T1000 (cell line): ENCODE measurements around the gene TSPAN5.

Experiments used
- DNase-seq: peaks from one replicate; lab custom pipeline; 2025; ENCODE audit warnings: mixed read lengths; lab: John Stamatoyannopoulos, UW

TSPAN5 gene

DNA sequence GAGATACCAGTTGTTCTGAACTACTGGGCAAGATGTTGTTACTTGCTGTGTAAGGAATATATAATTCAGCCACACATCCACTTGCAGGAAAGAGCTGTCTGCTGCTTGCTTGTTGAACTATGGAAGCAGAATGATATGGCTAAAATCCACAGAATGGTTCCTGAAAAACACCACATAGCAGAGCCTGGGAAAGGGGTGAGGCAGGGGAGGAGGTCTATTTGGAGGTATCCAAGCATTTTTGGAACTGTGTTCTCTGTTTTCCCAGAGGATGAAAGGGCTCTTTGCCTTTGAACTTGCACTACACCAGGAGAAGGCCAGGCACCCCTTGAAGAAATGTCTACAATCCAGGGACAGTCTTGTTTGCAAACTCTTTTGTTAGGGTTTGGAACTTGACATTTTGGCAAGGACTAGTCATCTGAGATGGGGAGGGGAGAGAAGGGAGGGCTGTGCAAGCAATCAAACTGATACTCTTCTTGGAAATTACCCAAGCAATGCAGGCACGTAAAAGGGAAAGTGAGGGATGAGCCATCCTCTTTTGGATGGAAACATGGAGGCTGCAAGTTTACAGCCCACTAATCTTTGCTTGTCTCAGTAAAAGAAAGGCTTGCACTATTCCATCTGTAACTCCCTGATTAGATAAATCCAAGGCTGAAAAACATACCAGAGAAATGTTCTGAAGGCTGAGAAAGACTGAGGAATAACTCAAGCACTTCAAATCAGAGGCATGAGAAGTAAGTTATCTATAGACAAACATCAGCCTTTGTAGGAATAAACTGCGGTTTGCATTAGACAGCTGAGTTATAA lies 141.0 kb downstream of the TSPAN5 start:
- DNase-seq: no peak

DNA sequence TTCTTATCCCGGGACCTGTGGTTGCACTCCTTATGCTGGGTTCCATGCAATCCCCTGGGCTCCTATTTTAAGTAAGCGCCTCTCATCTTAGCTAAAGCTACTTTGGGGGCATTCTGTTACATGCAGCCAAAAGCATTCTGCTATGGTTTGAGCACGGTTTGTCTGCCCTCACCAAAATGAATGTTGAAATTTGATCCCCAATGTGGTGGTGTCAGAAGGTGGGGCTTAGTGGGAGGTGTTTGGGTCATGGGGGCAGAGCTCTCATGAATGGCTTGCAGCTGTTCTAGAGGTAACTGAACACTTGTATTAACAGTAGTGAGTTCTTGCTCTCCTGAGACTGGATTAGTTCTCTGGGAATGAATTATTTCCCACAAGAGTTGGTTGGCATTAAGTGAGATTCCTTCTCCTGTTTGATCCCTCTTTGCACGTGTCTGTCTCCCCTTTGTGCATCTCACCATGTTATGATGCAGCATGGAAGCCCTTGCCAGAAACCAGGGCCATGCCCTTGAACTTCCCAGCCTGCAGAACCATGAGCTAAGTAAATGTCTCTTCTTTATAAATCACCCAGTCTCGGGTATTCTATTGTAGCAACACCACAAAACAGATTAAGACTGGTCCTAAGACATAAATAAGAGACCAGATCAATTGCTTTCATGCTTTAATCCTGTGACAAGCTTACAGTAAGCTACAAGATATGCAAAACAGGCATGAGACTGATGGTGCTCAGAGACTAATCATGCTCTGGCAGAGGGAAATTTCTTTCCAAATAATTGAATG lies 141.8 kb downstream of the TSPAN5 start:
- DNase-seq: no peak

DNA sequence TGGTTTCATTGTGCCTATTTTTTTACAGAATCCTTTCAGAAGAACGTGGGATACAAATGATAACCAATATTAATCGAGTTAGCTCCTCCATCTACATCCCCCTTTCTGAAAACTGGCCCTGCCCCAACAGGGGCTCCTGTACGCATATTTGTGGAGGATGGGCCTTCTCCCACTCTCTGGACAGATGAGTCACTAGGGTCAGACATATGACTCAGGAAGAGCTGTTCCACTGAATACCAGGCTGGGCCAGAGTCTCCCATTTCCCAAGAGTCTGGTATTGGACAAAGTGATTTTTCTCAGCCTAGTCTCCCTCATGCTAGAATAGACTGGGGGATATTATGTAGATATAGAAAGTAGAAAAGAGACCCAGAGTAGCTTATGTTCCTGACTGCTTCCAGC lies 142.4 kb downstream of the TSPAN5 start:
- DNase-seq: no peak

DNA sequence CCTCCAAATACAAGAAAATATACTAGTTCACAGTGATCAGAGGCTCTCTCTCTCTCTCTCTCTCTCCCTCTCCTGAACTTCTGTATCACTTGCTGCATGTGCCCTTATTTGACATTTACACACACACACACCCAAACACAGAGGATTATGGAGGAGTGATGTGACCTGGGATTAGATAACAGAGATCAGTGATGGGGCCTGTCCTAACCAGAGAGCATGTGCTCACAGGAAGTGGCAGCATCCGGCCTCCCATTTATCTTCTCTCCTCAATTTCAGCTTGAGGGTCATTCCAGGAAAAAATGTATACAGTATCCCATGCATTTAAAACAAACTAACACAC lies 143.0 kb downstream of the TSPAN5 start:
- no peak for DNase-seq

DNA sequence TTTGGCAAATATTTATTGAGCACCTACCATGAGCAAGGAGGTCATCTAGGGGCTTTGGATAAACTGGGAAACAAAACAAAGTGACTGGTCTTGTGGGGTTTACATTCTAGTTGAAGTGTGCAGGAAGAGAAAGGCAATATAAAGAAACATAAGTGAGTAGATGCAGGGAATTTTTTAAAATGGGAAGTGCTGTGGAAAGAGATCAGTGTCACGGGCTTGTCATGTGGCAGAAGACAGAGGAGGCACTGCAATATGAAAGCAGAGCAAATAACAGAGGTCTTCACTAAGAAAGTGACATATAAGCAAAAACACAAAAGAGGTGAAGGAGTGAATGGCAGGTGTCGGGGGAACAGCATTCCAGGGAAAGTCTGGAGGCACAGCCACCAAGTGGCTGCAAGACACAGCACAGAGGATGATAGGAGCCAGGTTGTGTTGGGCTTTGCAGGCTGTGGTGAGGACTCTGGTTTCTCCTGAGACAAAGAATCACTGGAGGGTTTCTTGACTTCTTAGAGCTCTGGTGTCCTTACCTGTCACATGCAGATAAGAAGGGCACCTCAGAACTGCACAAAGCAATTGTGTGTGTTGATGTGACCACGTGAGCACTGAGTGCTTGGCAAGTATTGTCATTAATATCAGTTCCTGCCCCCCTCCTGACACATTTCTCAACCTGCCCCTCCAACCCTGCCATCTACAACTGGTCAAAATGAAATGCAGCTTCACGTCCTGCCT lies 143.5 kb downstream of the TSPAN5 start:
- no peak for DNase-seq

DNA sequence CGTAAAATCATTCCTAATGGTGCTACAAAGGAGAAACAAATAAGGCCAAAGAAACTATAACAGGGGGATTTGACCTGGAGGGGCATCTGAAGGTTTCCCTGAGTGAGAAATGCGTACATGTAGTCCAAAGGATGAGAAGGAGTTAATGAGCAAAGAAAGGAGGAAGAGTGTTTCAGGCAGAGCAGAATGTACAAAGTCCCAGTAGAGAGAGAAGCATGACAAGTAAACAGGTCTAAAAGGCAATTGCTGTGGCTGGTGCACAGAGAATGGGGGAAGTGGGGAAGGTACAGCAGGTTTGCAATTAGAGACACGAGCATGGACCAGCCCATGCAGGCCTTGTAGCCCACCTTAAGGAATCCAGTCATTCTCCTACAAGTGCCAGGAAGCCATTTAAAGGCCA lies 145.5 kb downstream of the TSPAN5 start:
- DNase-seq: no peak

DNA sequence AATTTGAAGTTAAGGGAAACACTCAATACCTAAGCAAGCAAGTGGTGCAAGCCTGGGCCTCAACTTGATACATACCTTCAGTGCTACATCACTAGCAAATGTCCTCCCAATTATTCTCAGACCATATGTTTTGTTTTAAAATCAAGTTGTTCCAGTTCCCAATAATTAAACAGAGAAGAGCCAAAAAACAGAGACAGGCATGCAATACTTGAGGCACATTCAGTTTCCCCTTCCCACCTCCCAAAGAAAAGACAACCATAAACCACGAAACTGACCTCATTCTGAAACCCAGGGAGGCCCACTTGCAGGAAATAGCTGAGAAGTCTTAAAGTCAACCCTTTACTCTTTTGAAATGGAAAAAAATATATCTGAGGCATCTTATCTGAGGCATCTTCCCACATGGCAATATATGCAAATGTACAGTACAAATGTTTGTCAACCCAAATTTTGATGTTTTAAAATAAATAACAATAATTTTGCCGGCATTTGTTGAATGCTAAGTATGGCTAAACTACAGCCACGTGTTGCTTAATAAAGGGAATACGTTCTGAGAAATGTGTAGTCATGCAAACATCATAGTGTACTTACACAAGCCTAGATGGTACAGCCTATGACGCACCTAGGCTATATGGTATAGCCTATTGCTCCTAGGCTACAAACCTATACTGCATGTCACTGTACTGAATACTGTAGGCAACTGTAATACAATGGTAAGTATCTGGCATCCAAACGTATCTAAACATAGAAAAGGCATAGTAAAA lies 147.5 kb downstream of the TSPAN5 start:
- no peak for DNase-seq

DNA sequence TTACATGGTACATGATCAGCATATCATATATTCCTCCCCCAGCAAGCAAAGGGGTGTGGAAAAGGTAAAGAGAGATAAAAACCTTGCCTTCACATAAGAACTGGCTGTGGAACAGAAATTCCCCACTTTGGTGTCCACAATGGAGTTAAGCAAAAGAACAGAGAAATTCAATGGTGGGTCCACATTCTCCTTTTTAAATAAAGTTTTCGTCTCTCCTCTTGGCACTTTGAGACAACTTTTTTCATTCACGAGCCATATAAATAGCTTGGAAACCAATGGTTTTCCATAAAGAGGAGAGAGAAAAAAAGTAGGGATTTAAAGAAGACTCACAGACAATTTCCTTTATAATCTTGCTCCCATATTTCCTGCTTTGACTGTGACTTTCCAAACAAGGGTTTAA lies 148.1 kb downstream of the TSPAN5 start:
- no peak for DNase-seq

DNA sequence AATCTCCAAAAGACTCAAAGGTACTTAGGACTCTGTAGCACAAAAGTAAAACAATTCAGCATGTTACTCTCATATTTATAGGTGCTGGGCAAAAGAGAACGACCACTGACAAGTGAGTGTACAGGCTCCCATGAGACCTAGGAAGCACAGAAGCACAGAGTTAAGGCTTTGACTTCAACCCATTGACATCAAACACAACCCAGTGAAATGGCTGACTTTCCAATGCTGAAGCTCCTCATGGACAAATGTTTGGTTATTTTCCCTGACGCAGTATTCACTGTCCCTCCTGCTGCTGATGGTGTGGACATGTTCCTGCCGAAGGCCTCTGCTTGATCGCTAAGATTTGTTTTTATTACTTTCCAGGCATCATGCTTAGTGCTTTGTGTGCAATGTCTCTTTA lies 148.7 kb downstream of the TSPAN5 start:
- no peak for DNase-seq

DNA sequence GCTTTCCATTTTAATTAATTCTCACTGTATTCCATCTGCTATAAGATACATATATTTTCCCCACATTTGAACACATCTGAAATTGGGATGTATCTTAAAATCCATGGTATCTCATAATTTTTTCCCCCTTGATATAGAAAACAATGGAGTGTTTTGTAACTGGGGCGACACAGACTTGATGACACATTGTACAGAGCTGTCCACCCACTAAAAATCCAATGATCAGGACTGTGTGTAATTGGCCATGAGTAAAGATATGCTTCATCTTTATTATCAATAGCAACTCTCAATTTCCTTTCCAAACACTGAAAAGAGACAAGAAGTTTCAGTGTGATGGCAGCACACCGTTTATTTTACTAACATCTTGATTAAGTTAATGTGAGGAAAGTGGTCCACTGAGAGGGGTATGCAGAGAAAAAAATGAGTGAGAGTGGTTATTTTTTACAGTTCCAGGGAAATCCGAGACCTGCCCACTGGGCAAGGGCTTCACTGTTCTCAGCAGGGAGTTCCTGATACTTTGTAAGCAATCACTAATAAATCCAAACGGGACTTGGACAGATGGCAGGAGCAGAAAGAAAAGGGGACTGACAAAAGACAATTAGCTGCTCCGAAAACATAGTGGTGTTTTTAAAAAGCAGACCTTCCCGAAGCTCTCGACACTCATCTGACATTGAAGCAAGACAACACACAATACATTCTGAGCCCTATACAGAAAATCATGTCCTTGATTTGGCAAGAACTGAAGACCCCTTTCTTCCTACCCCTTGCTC lies 149.4 kb downstream of the TSPAN5 start:
- no peak for DNase-seq

DNA sequence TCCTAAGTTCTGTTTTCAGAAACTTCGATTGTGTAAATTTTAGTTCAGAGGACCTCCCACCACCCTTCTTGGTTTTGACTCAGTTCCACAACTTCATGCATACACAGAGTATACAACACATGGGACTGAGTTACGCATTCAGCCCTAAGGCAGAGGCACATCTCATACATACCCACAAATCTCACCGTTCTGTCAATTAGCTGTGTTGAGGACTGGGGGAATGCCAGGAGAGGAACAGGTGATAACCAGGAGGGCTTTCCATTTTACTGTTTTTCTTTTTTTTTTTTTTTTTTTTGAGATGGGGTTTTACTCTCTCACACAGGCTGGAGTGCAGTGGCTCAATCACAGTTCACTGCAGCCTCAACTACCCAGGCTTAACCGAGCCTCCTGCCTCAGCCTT lies 150.2 kb downstream of the TSPAN5 start:
- no peak for DNase-seq

DNA sequence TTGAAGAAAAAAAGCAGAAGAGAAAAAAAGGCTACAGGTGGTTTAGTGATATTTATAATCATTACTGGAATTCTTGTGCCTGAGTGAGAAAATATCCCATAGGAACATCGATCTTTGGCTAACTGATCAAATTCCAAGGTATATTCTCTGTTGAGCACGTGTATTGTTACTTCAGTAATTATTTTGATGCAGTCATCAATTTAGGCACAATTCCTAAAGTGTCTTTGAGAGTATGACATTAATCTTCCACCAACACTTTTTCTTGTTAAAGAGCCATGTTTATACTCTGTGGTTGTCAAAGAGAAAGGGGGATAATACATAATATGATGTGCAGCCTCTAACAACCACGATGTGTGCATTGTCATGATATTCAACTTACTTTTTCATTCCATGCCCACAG lies 151.1 kb downstream of the TSPAN5 start:
- DNase-seq: no peak

DNA sequence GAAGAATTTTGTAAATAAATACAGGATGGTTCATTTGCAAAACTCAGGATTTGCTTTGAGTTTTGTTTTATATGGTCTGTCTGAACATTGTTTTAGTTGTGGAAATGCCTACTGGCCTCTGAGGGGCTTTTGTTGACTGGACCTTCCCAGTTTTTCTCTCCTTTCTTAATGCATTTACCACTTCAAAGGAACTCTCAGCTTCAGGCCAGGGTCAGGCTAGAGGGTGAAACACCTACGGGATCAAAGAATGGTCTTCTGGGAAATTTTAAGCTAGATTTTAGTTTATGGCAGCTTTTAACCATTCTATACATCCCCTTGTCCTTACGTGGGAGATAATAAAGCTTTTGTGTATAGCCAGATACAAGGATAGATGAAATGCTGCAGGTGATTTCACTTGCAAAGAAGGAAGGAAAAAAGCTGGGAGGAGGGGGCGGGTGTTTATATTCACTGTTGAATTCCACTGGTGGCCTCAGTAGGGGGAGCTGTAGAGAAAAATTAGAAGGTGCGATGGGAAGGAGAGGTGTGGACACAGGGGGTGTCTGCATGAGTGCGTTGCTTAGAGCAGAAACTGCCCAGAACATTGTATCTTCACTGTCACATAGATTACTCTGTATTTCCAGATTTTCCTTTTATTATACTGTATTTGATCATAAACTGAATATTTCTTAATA lies 151.8 kb downstream of the TSPAN5 start:
- no peak for DNase-seq

DNA sequence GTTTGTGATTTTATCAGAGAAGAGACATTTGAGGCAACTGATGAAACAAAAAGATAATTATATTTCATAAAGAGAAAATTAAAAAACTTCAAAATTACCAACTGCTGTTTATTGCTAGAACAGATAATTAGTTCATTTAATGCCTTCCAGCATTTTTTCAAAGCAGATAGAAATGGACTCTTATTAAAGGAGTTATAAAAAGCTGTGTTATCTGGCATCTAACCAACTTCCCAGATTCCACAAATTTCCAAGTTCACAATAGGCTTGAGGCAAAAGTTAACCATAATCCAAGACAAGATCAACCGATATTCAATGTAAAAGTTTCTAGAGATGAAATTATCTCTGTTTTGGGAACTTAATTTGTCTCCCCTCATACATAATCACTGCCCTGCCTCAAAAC lies 152.4 kb downstream of the TSPAN5 start:
- DNase-seq: no peak

DNA sequence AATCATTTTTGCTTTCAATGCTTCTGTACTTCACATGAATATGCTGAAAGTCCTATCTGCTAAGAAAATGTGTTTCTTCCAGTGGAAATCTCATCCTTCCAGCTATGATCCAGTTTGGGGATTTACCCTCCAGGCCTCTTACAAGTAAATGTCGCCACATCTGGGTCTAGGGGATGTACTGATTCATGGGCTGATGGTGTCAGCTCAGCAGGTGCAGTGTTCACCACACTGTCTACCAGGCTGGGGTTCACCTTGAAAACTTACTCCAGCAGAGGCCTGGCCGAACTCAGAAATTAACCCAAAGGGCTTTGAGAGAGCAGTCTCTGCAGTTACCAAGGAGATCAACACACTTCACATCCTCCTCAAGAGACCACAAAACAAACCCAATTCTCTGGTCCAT lies 154.3 kb downstream of the TSPAN5 start:
- DNase-seq: no peak

DNA sequence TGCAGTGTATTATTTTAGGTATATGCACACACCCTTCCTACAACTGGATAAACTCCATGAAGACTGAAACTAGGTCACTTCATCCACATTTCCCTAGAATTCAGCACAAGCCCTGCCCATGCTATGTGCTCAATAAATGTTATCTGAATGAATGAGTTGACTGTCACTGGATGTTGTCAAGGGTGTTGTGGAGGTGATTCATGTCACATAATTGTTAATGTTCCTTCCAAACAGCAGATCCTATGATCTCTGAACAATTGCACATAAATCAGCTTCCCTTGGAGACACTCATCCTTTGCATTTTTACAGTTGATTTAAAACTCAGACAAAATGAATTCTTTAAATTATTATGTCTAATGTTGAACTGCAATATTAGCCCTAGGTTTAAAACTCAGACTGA lies 154.7 kb downstream of the TSPAN5 start:
- DNase-seq: no peak

DNA sequence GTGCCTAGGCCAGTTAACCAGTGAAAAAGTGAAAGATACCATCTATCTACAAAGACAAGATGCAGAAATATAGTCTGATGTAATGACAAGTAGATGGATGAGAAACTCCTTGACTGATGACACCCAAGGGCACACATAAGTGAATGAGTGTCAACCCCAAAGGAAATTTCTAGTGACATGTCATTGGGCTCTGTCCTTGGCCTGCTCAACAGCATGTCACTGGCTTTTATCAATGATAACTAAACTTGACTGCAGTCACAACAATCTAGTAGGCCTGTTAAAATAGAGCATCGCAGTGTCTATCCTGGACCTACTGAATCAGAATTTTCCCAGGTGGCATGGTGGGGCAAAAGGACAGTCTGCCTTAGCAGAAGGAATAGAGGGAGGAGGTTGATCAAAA lies 155.8 kb downstream of the TSPAN5 start:
- DNase-seq: no peak

DNA sequence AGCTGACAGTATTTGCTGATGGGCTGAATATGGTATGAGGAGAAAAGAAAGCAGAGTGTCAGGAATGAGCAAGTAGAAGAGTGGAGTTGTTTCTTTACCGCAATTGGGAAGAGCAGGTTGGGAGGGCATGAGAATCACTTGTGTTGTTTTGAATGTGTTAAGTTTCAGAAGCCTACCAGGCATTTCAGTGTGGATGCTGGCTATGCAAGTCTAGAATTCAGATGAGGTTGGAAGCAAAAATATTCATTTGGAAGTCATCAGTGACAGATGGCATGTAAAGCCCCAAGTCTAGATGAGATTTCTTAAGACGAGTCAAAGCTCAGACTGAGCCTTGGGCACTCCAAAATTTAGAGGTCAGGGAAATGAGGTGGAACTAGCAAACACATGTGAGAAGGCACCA lies 156.4 kb downstream of the TSPAN5 start:
- DNase-seq: no peak

DNA sequence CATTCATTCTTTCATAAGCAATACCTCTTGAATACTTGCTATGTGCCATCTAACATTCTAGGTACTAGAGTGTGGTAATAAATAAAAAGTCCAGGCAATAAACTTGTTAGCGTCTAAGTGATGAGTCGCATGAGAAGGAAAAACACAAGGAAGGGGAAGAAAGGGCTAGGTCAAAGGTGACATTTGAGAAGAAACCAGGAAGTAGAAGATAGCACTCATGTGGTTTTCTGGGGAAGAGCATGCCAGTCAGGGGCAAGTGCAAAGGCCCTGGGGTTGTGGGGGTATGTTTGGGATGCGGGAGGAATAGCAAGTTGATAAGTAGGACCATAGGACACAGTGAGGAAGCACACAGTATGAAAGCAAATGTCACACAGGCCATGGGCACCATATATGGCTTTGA lies 157.0 kb downstream of the TSPAN5 start:
- no peak for DNase-seq

DNA sequence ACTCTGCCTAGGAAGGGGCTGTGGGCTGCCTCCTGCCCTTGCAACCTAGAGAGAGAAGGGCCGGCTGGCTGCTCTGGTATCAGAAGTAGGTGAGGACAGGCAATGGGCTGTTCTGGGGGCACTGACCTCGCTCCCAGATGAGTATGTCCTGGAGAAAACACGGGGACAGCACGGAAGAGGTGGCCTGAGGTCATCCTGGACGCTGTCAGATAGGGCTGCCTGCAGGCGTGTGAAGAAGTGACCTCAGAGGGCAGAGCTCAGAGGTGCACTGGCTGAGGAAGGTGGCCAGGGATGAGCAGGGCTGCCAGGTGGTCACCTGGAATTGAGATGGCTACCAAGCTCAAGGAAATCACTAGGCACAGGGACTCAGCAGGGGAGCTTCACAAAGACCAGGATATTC lies 159.6 kb downstream of the TSPAN5 start:
- no peak for DNase-seq
